GM19372 (cell line): ENCODE data around the gene CRAMP1.

ENCODE experiments used
- ATAC-seq: cut with Tn5 transposase; IDR thresholded peaks from one replicate; pipeline ENCODE4 v1.9.1; 2021; ENCODE audit warnings: mild to moderate bottlenecking, low read depth, moderate library complexity; ENCODE audit not compliant: unreplicated experiment

The CRAMP1 gene, protein sequence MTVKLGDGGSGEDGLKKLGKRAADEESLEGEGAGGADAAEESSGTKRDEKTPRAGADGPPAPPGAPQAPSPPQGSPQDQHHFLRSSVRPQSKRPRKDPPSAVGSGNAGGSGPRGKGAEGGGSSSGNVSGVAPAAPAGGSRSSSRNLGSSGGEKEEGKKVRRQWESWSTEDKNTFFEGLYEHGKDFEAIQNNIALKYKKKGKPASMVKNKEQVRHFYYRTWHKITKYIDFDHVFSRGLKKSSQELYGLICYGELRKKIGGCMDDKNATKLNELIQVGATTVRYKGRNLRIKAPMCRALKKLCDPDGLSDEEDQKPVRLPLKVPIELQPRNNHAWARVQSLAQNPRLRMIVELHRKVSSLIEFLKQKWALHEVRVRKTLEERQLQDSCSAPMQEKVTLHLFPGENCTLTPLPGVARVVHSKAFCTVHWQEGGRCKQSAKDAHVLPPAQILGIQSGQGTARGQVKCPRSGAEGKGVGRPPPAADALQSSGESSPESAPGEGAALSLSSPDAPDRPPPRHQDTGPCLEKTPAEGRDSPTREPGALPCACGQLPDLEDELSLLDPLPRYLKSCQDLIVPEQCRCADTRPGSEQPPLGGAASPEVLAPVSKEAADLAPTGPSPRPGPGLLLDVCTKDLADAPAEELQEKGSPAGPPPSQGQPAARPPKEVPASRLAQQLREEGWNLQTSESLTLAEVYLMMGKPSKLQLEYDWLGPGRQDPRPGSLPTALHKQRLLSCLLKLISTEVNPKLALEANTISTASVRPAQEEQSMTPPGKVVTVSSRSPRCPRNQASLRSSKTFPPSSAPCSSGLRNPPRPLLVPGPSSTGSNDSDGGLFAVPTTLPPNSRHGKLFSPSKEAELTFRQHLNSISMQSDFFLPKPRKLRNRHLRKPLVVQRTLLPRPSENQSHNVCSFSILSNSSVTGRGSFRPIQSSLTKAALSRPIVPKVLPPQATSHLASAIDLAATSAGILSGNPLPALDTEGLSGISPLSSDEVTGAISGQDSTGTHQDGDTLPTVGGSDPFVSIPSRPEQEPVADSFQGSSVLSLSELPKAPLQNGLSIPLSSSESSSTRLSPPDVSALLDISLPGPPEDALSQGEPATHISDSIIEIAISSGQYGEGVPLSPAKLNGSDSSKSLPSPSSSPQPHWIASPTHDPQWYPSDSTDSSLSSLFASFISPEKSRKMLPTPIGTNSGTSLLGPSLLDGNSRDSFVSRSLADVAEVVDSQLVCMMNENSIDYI (N-terminal part only)

GRCh38 chr16:1612320-1613111 lies at the start of gene CRAMP1:
CRAMP1 (plus strand) TSS chr16:1612360; CDS start chr16:1614640, 2,280 bp downstream.
- no peak for ATAC-seq

DNA sequence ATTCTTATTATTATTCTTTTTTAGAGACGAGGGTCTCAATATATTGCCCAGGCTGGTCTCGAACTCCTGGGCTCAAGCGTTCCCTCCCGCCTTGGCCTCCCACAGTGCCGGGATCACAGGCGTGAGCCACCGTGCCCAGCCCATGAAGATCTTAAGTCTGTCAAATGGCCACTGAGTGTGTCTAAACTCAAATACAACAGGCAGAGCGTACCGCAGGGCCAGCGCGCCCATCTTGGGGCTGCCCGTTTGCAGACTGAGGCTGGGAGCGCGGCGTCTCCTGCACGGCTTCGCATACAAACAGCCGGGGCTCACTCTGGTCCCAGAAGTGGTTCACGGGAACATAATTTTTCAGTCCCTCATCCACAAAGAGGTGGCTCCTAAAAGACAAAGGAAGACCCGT lies 48.4 kb upstream of the CRAMP1 start:
- ATAC-seq: no peak

DNA sequence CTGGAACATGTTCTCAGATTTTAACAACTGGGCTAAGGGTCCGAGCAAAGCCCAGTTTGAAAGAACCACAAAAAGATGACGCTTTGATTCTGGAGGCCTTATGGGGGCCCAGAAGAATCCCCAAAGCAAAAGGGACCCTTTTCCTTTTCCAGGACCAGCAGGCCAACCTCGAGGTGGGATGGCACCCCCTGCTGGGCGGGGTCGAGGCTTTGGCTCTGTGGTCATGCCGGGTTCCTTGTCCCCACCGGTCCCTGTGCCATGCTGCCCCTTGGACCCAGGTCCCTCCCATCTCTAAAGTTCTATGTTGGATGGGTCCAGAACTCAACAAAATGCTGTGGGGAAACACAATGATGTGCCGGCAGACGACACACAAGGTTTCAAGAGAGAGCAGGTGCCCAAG lies 47.8 kb upstream of the CRAMP1 start:
- ATAC-seq: no peak

- no peak for ATAC-seq
Observed at GRCh38 chr16:1565083-1565805, 46.9 kb upstream of the CRAMP1 start.

GRCh38 chr16:1567988-1568387 lies 44.2 kb upstream of the CRAMP1 start:
- ATAC-seq: no peak

DNA sequence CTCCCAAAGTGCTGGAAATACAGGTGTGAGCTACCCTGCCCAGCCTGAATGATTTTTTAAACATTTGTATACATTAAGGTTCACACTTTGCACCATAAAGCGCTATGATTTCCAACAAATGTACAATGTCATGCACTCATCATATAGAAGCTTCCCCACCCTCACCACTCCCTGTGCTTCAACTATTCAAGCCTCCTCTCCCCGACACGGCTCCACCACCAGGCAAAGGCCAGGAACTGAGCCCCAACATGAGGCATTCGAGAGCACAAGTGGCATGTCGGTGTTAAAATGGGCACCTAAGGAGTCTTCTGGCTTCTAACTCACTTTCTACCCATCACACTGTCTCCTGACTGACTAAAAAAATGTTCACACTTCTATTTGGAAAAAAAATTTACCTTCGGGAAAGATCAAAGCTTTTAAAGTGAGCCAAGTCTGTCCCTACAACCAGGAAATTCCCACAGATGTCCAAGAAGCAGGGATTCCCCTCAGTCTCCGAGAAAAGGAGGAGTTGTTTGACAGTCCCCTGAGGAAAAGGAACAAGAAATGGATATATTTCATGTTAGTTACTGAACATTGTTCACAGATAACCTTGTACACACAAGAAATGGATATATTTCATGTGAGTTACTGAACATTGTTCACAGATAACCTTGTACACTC lies 41.0 kb upstream of the CRAMP1 start:
- ATAC-seq: no peak

GRCh38 chr16:1572673-1573072 lies 39.5 kb upstream of the CRAMP1 start:
- ATAC-seq: no peak

GRCh38 chr16:1573301-1573700 lies 38.9 kb upstream of the CRAMP1 start:
- ATAC-seq: no peak

DNA sequence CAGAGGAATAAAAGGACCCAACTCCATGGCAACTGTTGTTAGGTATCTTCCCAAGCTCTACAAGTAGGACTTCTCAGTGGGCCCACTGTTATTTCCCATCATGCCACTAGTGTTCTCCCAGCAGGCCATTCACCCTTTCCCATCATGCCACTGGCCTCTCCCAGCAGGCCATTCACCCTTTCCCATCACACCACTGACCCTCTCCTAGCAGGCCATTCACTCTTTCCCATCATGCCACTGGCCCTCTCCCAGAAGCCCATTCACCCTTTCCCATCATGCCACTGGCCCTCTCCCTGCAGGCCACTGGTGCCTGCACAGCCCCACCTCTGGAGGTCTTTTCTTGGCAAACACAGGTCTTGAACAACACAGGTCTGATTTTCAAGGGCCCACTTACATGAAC lies 36.6 kb upstream of the CRAMP1 start:
- no peak for ATAC-seq

DNA sequence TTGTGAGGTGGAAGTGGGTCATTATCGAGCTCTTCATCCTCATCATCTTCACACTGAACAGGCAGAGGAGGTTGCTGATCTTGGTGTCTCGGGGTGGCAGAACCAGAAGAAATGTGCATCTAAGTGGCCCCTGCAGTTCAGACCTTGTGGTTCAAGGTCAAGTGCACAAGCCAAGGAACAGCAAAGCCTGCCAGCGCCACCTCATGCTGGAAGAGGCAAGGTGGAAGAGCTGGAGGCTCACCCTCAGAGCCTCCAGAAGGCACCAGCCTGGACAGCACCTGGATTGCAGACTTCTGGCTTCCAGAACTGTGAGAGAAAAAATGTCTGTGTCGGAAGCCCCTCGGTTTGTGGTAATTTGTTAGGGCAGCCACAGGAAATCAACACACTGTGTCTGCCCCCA lies 32.9 kb upstream of the CRAMP1 start:
- ATAC-seq: no peak

DNA sequence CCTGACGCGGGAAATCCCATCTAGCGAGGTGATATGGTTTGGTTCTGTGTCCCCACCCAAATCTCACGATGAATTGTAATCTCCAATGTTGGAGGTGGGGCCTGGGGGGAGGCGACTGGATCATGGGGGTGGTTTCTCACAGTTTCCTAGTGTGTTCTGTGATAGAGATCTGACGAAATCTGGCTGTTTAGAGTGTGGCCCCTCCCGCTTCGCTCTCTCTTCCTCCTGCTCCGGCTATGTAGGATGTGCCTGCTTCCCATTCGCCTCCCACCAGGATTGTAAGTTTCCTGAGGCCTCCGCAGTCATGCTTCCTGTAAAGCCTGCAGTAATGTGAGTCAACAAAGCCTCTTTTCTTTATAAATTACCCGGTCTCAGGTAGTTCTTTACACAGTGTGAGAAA lies 31.9 kb upstream of the CRAMP1 start:
- no peak for ATAC-seq

DNA sequence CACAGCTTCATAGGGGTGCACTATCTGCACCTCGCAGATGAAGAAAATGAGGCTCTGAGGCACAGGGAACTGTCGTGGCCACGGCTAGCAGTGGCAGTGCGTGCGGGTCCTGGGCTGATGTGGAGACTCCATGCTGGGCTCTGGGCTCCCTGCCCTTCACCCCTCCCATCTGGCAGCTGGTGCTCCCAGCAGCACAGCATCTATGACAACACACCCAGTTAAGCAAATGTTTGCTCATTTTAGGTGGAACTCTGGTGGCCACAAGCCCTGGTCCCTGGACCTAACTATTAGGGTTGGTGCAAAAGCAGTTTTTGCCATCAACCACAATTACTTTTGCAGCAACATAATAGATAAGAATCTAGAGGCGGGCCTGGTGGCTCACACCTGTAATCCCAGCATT lies 31.2 kb upstream of the CRAMP1 start:
- no peak for ATAC-seq

- no peak for ATAC-seq
Observed at GRCh38 chr16:1581804-1582203, 30.4 kb upstream of the CRAMP1 start.

DNA sequence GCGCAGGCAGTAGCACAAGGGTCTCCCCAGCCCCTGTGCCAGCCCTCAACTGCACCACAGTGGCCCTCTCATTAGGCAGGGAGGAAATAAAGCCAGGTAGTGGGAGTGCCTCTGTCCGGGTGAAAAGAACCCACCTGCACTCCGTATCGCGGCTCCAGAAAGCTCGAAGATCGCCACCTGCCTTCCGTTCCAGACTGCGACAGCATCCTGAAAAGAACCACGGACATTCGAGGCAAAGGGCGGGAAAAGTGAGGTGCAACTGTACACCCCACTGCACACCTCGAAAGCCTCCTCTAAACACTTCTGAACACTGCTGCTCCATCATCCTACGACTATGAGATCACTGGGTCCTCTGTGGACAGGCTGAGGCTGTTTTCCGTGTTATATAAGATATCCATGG lies 29.0 kb upstream of the CRAMP1 start:
- no peak for ATAC-seq

DNA sequence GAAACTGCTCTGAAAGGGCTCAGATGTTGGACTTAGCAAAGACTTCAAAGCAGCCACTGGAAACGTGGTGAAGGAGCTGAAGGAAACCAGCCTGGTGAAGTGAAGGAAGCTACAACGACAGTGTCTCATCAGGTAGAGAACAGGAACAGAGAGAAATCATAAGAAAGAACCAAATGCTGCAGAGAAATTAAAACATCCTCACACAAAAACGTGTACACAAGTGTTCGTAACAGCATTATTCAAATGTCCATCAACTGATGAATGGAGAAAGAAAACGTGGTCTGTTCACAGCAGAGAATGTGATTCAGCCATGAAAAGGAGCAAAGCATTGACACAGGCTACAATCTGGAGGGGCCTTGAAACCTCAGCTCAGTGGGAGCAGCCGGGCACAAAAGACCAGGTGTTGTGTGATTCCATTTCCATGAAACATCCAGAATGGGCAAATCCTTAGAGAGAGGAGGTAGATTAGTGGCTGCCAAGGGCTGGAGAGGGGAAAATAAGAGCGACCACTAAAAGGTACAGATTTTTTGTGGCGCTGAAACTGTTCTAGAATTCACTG lies 27.2 kb upstream of the CRAMP1 start:
- no peak for ATAC-seq

- ATAC-seq: no peak
Observed at GRCh38 chr16:1590366-1590765, 21.8 kb upstream of the CRAMP1 start.

- no peak for ATAC-seq
Observed at GRCh38 chr16:1590930-1591705, 21.0 kb upstream of the CRAMP1 start.

DNA sequence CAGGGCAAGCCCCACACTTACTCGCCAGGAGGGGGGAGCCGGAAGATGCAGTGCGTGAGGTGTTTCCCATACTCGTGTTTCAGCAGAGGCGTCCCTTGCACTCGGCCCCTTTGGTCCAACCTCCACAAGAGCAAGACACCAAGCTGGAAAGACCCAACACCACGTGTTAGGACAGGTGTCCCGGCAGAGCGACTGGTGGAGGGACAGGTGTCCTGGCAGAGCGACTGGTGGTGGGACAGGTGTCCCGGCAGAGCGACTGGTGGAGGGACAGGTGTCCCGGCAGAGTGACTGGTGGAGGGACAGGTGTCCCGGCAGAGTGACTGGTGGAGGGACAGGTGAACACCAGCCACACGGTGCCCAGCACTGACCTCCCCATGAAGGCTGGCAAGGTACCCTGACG lies 19.7 kb upstream of the CRAMP1 start:
- ATAC-seq: no peak
